Mesenchymal stem cell (in vitro differentiated cells and primary cell): ENCODE measurements around the gene FAM199X.

Experiments
- DNase-seq: peaks from one replicate; pipeline ENCODE4 v3.0.0-alpha.2; 2013
- H2AFZ ChIP-seq: one replicate; pipeline ENCODE4 v1.6.1; 2013; ENCODE audit warnings: low read depth, mild to moderate bottlenecking, control low read depth, inconsistent platforms, low read length, moderate library complexity
- H2AK5ac ChIP-seq: 2 replicates; pipeline ENCODE4 v1.6.1; 2013; ENCODE audit warnings: low read length, moderate library complexity, mild to moderate bottlenecking, inconsistent platforms; ENCODE audit not compliant: severe bottlenecking
- H2BK120ac ChIP-seq: one replicate; pipeline ENCODE4 v1.6.1; 2013; ENCODE audit warnings: low read depth, mild to moderate bottlenecking, inconsistent platforms, low read length, moderate library complexity
- H2BK12ac ChIP-seq, 2 experiments: one replicate each; pipeline ENCODE4 v1.6.1; 2013; ENCODE audit warnings: inconsistent platforms in 2 of 2, low read length in 2 of 2, mild to moderate bottlenecking in 2 of 2, moderate library complexity in 2 of 2, control low read depth in 1 of 2
- H2BK15ac ChIP-seq: one replicate; pipeline ENCODE4 v1.6.1; 2013; ENCODE audit warnings: mild to moderate bottlenecking, low read depth, inconsistent platforms; ENCODE audit not compliant: poor library complexity, severe bottlenecking
- H2BK5ac ChIP-seq: 2 replicates; pipeline ENCODE4 v1.6.1; 2013; ENCODE audit warnings: low read depth, mild to moderate bottlenecking, low read length, control low read depth, inconsistent platforms; ENCODE audit not compliant: poor library complexity, severe bottlenecking
- H3K14ac ChIP-seq, 2 experiments: one replicate each; pipeline ENCODE4 v1.6.1; 2013; ENCODE audit warnings: inconsistent platforms in 2 of 2, low read length in 2 of 2, control low read depth in 1 of 2, mild to moderate bottlenecking in 1 of 2, moderate library complexity in 1 of 2
- H3K18ac ChIP-seq, 2 experiments: one replicate each; pipeline ENCODE4 v1.6.1; 2013; ENCODE audit warnings: inconsistent platforms in 2 of 2, low read length in 2 of 2, control low read depth in 1 of 2, low read depth in 1 of 2, mild to moderate bottlenecking in 1 of 2
- H3K23ac ChIP-seq, 2 experiments: one replicate each; pipeline ENCODE4 v1.6.1; 2013; ENCODE audit warnings: inconsistent platforms in 2 of 2, low read length in 2 of 2, mild to moderate bottlenecking in 2 of 2, moderate library complexity in 2 of 2, control low read depth in 1 of 2
- H3K27ac ChIP-seq: 2 replicates; pipeline ENCODE4 v1.5.1; 2013; ENCODE audit warnings: mild to moderate bottlenecking, moderate library complexity, low read length, control low read depth, inconsistent platforms; ENCODE audit not compliant: poor library complexity, severe bottlenecking
- H3K27me3 ChIP-seq, 2 experiments: 2 replicates each; pipeline versions ENCODE4 v1.6.1 to v1.7.0; 2013; ENCODE audit warnings: low read length in 2 of 2, mild to moderate bottlenecking in 2 of 2, moderate library complexity in 2 of 2, control low read depth in 1 of 2, inconsistent platforms in 1 of 2; ENCODE audit not compliant: control insufficient read depth in 1 of 2, insufficient read depth in 1 of 2
- H3K36me3 ChIP-seq, 2 experiments: 2 replicates each; pipeline versions ENCODE4 v1.6.1 to v1.7.0; 2013; ENCODE audit warnings: low read length in 2 of 2, control low read depth in 1 of 2, inconsistent platforms in 1 of 2, low read depth in 1 of 2, mild to moderate bottlenecking in 1 of 2; ENCODE audit not compliant: insufficient read depth in 2 of 2, control insufficient read depth in 1 of 2
- H3K4ac ChIP-seq, 2 experiments: one replicate each; pipeline ENCODE4 v1.6.1; 2013; ENCODE audit warnings: inconsistent platforms in 2 of 2, low read length in 2 of 2, mild to moderate bottlenecking in 2 of 2, moderate library complexity in 2 of 2, control low read depth in 1 of 2, low read depth in 1 of 2
- H3K4me1 ChIP-seq: 2 replicates; pipeline ENCODE4 v1.6.1; 2013; ENCODE audit warnings: low read depth, low read length, control low read depth; ENCODE audit not compliant: control insufficient read depth, insufficient read depth
- H3K4me2 ChIP-seq: 2 replicates; pipeline ENCODE4 v1.6.1; 2013; ENCODE audit warnings: low read length, mild to moderate bottlenecking, inconsistent platforms; ENCODE audit not compliant: poor library complexity, severe bottlenecking
- H3K4me3 ChIP-seq, 2 experiments: 2 replicates each; pipeline versions ENCODE4 v1.5.1 to v1.7.0; 2013; ENCODE audit warnings: low read length in 2 of 2, mild to moderate bottlenecking in 2 of 2, control low read depth in 1 of 2, low read depth in 1 of 2; ENCODE audit not compliant: insufficient read depth in 1 of 2
- H3K79me1 ChIP-seq: replicated peaks from 2 replicates; pipeline ENCODE4 v1.6.1; 2013; ENCODE audit warnings: mild to moderate bottlenecking, control low read depth, low read length, inconsistent platforms; ENCODE audit not compliant: poor library complexity, severe bottlenecking
- H3K9ac ChIP-seq: 2 replicates; pipeline ENCODE4 v1.7.0; 2013; ENCODE audit warnings: mild to moderate bottlenecking, low read length, moderate library complexity
- H3K9me3 ChIP-seq: 2 replicates; pipeline ENCODE4 v1.7.0; 2013; ENCODE audit warnings: mild to moderate bottlenecking, low read length; ENCODE audit not compliant: control insufficient read depth
- H4K8ac ChIP-seq: one replicate; pipeline ENCODE4 v1.6.1; 2013; ENCODE audit warnings: inconsistent platforms, mild to moderate bottlenecking, low read length, moderate library complexity
- H4K91ac ChIP-seq: one replicate; pipeline ENCODE4 v1.6.1; 2013; ENCODE audit warnings: mild to moderate bottlenecking, low read length, inconsistent platforms
- WGBS: methylation state at CpG from one replicate; pipeline ENCODE4 v1.1.7; 2013; ENCODE audit warnings: mixed read lengths; 5-methylcytosine and 5-hydroxymethylcytosine counted together

FAM199X gene

GRCh38 chrX:104189837-104190236 is 23.6 kb downstream of the FAM199X start:
- no peak for DNase-seq
- H2AFZ ChIP-seq, result no peak overlapping the region
- H3K18ac ChIP-seq, result no peak overlapping the region
- H3K27me3 ChIP-seq, result peaks cover 0 to 3% of the 10 kb centered on the region in 2 experiments
- H3K79me1 ChIP-seq, result peaks cover 4% of the 10 kb centered on the region
- WGBS, result 100% methylated on average over 2 of the region's 5 CpGs
- no peak overlapping the region for H2BK5ac ChIP-seq
- no peak overlapping the region for H3K9ac ChIP-seq
- no peaks in the 10 kb centered on the region for H3K9me3 ChIP-seq
- H3K27ac ChIP-seq, result no peak overlapping the region
- no peak overlapping the region for H3K4me3 ChIP-seq
- no peak overlapping the region for H3K4ac ChIP-seq
- no peak overlapping the region for H2BK15ac ChIP-seq
- no peak overlapping the region for H2BK120ac ChIP-seq
- H2BK12ac ChIP-seq, result no peak overlapping the region
- peaks cover 4 to 57% of the 10 kb centered on the region in 2 experiments for H3K36me3 ChIP-seq
- H4K91ac ChIP-seq, result no peak overlapping the region
- H3K14ac ChIP-seq, result no peak overlapping the region
- H3K4me1 ChIP-seq, result no peaks in the 10 kb centered on the region
- no peak overlapping the region for H3K23ac ChIP-seq
- H4K8ac ChIP-seq, result no peak overlapping the region
- H2AK5ac ChIP-seq, result no peak overlapping the region
- H3K4me2 ChIP-seq, result no peak overlapping the region

- peak; percentile 41 for DNase-seq
- no peaks in the 10 kb centered on the region for H3K4me1 ChIP-seq
- no peak overlapping the region for H3K23ac ChIP-seq
- H2BK120ac ChIP-seq, result no peak overlapping the region
- H2AK5ac ChIP-seq, result no peak overlapping the region
- no peak overlapping the region for H2AFZ ChIP-seq
- no peak overlapping the region for H3K4ac ChIP-seq
- H3K4me3 ChIP-seq, result no peak overlapping the region
- no peaks in the 10 kb centered on the region for H3K9me3 ChIP-seq
- no peak overlapping the region for H3K27ac ChIP-seq
- H4K8ac ChIP-seq, result no peak overlapping the region
- H3K14ac ChIP-seq, result no peak overlapping the region
- 42% methylated on average over 2 of the region's 2 CpGs for WGBS
- peaks cover 0 to 3% of the 10 kb centered on the region in 2 experiments for H3K27me3 ChIP-seq
- H3K79me1 ChIP-seq, result peaks cover 1% of the 10 kb centered on the region
- no peak overlapping the region for H2BK15ac ChIP-seq
- H2BK12ac ChIP-seq, result no peak overlapping the region
- no peak overlapping the region for H4K91ac ChIP-seq
- H3K9ac ChIP-seq, result no peak overlapping the region
- H3K36me3 ChIP-seq, result peaks cover 3 to 48% of the 10 kb centered on the region in 2 experiments
- H3K18ac ChIP-seq, result no peak overlapping the region
- no peak overlapping the region for H3K4me2 ChIP-seq
- H2BK5ac ChIP-seq, result no peak overlapping the region
Observed at GRCh38 chrX:104193485-104193884, 27.2 kb downstream of the FAM199X start.

GRCh38 chrX:104195013-104195412 is 28.8 kb downstream of the FAM199X start:
- Histone ChIP-seq H2AK5ac (no peak overlapping the region), H3K4me1 (no peaks in the 10 kb centered on the region), H2AFZ (no peak overlapping the region), H3K79me1 (no peaks in the 10 kb centered on the region), H3K4me2 (no peak overlapping the region), H3K4ac (no peak overlapping the region), H3K27ac (no peak overlapping the region), H4K8ac (no peak overlapping the region), H3K9me3 (no peaks in the 10 kb centered on the region), H3K9ac (no peak overlapping the region), H2BK5ac (no peak overlapping the region), H2BK120ac (no peak overlapping the region), H3K4me3 (no peak overlapping the region), H3K14ac (no peak overlapping the region), H3K27me3 (peaks cover 0 to 2% of the 10 kb centered on the region in 2 experiments), H2BK12ac (no peak overlapping the region), H3K18ac (no peak overlapping the region), H2BK15ac (no peak overlapping the region), H3K36me3 (peaks cover 3 to 33% of the 10 kb centered on the region in 2 experiments), H4K91ac (no peak overlapping the region), H3K23ac (no peak overlapping the region)
- 93% methylated on average over 1 of the region's 1 CpG for WGBS
- DNase-seq, result no peak

- Histone ChIP-seq H2BK5ac (no peak overlapping the region), H3K4me3 (no peak overlapping the region), H3K9me3 (no peaks in the 10 kb centered on the region), H3K4me2 (no peak overlapping the region), H3K23ac (no peak overlapping the region), H3K18ac (no peak overlapping the region), H2AK5ac (no peak overlapping the region), H2BK15ac (no peak overlapping the region), H3K9ac (no peak overlapping the region), H4K8ac (no peak overlapping the region), H3K4ac (no peak overlapping the region), H3K14ac (no peak overlapping the region), H3K79me1 (no peaks in the 10 kb centered on the region), H3K36me3 (peaks cover 6 to 32% of the 10 kb centered on the region in 2 experiments), H4K91ac (no peak overlapping the region), H2BK12ac (no peak overlapping the region), H3K4me1 (no peaks in the 10 kb centered on the region), H2AFZ (no peak overlapping the region), H3K27me3 (no peaks in the 10 kb centered on the region), H2BK120ac (no peak overlapping the region), H3K27ac (no peak overlapping the region)
- WGBS, result no CpG with 5 or more reads among the region's 1 CpG
- peak; percentile 44 for DNase-seq
Observed at GRCh38 chrX:104195489-104196084, 29.3 kb downstream of the FAM199X start.
